Epithelial cell of esophagus (primary cell): ENCODE data around the gene NKAIN2.
"Not testable (repeated sequence)": the region's sequence is repeated elsewhere in the genome, so short reads cannot be mapped to it uniquely, and the experiment has no call there.

Source experiments
- DNase-seq: peaks from one replicate; pipeline ENCODE4 v3.0.0; 2010; ENCODE audit warnings: low read depth
- H3K4me3 ChIP-seq: 2 replicates; pipeline ENCODE4 v1.5.1; 2011; ENCODE audit warnings: mild to moderate bottlenecking, low read length, control low read depth
- CTCF ChIP-seq: IDR thresholded peaks from 2 replicates; pipeline ENCODE4 v1.5.1; 2011; ENCODE audit warnings: low read depth, mild to moderate bottlenecking, low read length, control low read depth, inconsistent platforms; ENCODE audit not compliant: insufficient read depth; ENCODE audit errors: missing control alignments

NKAIN2 gene

GRCh38 chr6:124443541-124443940 lies 639.9 kb downstream of the NKAIN2 start:
- TF ChIP-seq CTCF: no peak
- DNase-seq: no peak
- H3K4me3 ChIP-seq: no peak overlapping the region

GRCh38 chr6:124445581-124445980 lies 641.9 kb downstream of the NKAIN2 start:
- TF ChIP-seq CTCF: no peak
- DNase-seq: no peak
- no peak overlapping the region for H3K4me3 ChIP-seq

GRCh38 chr6:124446961-124447360 lies 643.3 kb downstream of the NKAIN2 start:
- no peak for DNase-seq
- no peak for TF ChIP-seq CTCF
- H3K4me3 ChIP-seq: no peak overlapping the region

GRCh38 chr6:124459268-124459667 lies 655.6 kb downstream of the NKAIN2 start:
- no peak overlapping the region for H3K4me3 ChIP-seq
- no peak for DNase-seq
- TF ChIP-seq CTCF: no peak

GRCh38 chr6:124462750-124463149 lies 659.1 kb downstream of the NKAIN2 start:
- no peak for TF ChIP-seq CTCF
- H3K4me3 ChIP-seq: no peak overlapping the region
- no peak for DNase-seq

GRCh38 chr6:124463271-124463670 lies 659.6 kb downstream of the NKAIN2 start:
- no peak for DNase-seq
- no peak for TF ChIP-seq CTCF
- H3K4me3 ChIP-seq: no peak overlapping the region

GRCh38 chr6:124464600-124464999 lies 660.9 kb downstream of the NKAIN2 start:
- not testable (repeated sequence) for DNase-seq, H3K4me3 ChIP-seq

- no peak overlapping the region for H3K4me3 ChIP-seq
- no peak for TF ChIP-seq CTCF
- DNase-seq: no peak
These were observed 663.3 kb downstream of the NKAIN2 start for GRCh38 chr6:124466949-124467348.
